ENCODE measurements around the gene D2HGDH.

DNA sequence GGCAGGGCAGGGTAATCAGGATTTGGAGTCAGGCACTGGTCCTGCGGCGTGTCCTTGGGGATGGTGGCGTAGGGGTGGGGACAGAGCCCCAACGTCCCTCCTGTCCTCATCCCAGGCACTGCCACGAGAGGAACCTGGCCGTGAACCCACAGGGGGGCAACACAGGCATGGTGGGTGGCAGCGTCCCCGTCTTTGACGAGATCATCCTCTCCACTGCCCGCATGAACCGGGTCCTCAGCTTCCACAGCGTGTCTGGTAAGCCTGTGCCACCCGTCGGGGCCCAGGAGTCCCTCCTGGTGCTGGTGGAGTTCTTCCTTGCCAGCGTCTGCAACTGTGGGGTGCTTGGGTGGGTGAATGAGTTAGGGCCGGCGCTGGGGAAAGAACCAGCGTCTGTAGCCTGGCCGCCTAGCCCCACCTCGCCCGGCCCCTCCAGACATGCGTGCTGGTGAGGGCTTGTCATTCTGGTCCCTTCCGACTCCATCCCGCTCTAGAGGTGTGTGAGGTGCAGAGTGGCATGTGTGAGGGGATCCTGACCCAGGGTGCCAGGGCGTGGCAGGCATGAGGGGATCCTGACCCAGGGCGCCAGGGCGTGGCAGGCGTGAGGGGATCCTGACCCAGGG is 8.0 kb downstream of the D2HGDH start:
- TF ChIP-seq POLR2A (IDR thresholded peaks at IDR 0.05; ENCODE audit: low read depth, low read length) (no peak), POLR2AphosphoS5 (IDR thresholded peaks at IDR 0.05; ENCODE audit: low read depth, low read length) (no peak)
